Right lobe of liver (tissue), 4 donors: Measurements from ENCODE around the gene AUNIP.

Experiments used
- POLR2A ChIP-seq: fragments of 450-650 bp; IDR thresholded peaks from one replicate; pipeline ENCODE4 v1.6.1; 2017; ENCODE audit warnings: antibody characterized with exemption, mild to moderate bottlenecking
- TF ChIP-seq, protein P1 (sequence below), 4 donors: fragments of 200-600 bp in 3 of 4; fragments of 450-650 bp in 1 of 4; IDR thresholded peaks; one replicate each; pipeline versions ENCODE4 v1.5.1 to v1.8.0; 2016 to 2022; ENCODE audit warnings: antibody characterized with exemption in 4 of 4, mild to moderate bottlenecking in 2 of 4
- donor health status: DM: no; HTN: no; CAD: no.
- donor health status: DM: no; HTN: no; CAD: no.
- donor health status: DM: no; HTN: yes; CAD: no.

GRCh38 chr1:25784575-25785051 is 74.6 kb downstream of the AUNIP start:
- TF ChIP-seq, protein P1, sequence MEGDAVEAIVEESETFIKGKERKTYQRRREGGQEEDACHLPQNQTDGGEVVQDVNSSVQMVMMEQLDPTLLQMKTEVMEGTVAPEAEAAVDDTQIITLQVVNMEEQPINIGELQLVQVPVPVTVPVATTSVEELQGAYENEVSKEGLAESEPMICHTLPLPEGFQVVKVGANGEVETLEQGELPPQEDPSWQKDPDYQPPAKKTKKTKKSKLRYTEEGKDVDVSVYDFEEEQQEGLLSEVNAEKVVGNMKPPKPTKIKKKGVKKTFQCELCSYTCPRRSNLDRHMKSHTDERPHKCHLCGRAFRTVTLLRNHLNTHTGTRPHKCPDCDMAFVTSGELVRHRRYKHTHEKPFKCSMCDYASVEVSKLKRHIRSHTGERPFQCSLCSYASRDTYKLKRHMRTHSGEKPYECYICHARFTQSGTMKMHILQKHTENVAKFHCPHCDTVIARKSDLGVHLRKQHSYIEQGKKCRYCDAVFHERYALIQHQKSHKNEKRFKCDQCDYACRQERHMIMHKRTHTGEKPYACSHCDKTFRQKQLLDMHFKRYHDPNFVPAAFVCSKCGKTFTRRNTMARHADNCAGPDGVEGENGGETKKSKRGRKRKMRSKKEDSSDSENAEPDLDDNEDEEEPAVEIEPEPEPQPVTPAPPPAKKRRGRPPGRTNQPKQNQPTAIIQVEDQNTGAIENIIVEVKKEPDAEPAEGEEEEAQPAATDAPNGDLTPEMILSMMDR (IDR thresholded peaks at IDR 0.05) = no peak
- TF ChIP-seq POLR2A = no peak
